ENCODE measurements around the gene CYP3A5. TPM values are rescaled to one million over a fixed set of nuclear protein-coding genes. Genes with fewer than 3 reads are reported as not detected.
A peak's percentile ranks its signal among the peaks of the same experiment; 100 is the strongest.

The CYP3A5 gene
- total and polyA plus RNA-seq, 2 of the 13 experiments (the other 11 are each of a cell fraction or from before 2014, with no cell fraction given): 5.7 to 9.3 TPM

DNA sequence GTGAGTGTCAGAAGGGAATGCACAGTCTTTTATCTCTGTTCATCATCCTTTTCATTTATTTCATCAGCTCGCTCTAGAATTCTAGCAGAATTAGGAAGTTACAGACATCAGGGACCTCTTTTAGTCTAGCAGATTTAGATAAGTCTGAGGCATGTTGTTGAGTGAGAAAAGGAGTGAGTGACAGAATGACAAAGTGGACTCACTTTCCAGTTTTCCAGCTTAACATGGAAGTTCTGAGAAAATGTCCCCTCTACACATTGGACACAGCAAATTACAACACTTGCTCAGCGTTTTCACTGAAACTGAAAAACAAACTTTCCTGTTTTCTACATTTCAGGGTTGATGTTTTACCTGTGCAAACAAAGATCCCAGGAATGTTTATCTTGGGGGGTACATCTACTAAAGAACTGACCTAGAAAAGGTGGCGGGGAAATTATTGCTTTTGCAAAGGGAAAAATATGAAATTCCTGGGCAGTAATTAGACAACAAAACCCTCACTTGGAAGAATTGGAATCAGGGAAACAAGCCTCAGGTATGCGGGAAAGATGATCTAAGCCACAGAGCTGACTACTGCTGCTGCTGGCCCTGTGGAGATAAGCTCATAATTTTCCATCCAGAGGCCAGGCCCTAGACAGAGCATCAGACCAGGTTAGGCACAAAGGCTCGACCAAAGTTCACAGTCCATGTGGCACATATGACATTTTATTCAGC is 14.6 kb upstream of the CYP3A5 start (continued):
- TF ChIP-seq KMT2A (CRISPR knock-in tag; IDR thresholded peaks at IDR 0.05) (no peak), PPARG (CRISPR knock-in tag; conservative IDR thresholded peaks at IDR 0.05) (no peak), SMARCE1 (IDR thresholded peaks at IDR 0.05; ENCODE audit: borderline replicate concordance) (no peak), ZNF607 (CRISPR knock-in tag; IDR thresholded peaks at IDR 0.05; ENCODE audit: borderline replicate concordance) (no peak), ZSCAN20 (CRISPR knock-in tag; IDR thresholded peaks at IDR 0.05; ENCODE audit: borderline replicate concordance) (no peak), ADNP (CRISPR knock-in tag; IDR thresholded peaks at IDR 0.05) (no peak), EHMT2 (IDR thresholded peaks at IDR 0.05; ENCODE audit: borderline replicate concordance, low read depth, low read length) (no peak; the same call in 1 of the 2 replicates), FOXM1 (CRISPR knock-in tag; IDR thresholded peaks at IDR 0.05) (no peak), ZFP36L1 (CRISPR knock-in tag; IDR thresholded peaks at IDR 0.05) (no peak), GATAD1 (CRISPR knock-in tag; IDR thresholded peaks at IDR 0.05) (no peak), RBFOX2 (IDR thresholded peaks at IDR 0.05; ENCODE audit: low read depth, low read length) (peak; percentile 53; the same call in 1 of the 2 replicates), NPAS2 (CRISPR knock-in tag; IDR thresholded peaks at IDR 0.05; ENCODE audit: borderline replicate concordance) (no peak), PAWR (CRISPR knock-in tag; IDR thresholded peaks at IDR 0.05; ENCODE audit: borderline replicate concordance) (no peak), ZFP37 (CRISPR knock-in tag; IDR thresholded peaks at IDR 0.05; ENCODE audit: borderline replicate concordance) (no peak), ZNF670 (CRISPR knock-in tag; IDR thresholded peaks at IDR 0.05; ENCODE audit: borderline replicate concordance) (no peak)
- TF ChIP-seq, protein P1, sequence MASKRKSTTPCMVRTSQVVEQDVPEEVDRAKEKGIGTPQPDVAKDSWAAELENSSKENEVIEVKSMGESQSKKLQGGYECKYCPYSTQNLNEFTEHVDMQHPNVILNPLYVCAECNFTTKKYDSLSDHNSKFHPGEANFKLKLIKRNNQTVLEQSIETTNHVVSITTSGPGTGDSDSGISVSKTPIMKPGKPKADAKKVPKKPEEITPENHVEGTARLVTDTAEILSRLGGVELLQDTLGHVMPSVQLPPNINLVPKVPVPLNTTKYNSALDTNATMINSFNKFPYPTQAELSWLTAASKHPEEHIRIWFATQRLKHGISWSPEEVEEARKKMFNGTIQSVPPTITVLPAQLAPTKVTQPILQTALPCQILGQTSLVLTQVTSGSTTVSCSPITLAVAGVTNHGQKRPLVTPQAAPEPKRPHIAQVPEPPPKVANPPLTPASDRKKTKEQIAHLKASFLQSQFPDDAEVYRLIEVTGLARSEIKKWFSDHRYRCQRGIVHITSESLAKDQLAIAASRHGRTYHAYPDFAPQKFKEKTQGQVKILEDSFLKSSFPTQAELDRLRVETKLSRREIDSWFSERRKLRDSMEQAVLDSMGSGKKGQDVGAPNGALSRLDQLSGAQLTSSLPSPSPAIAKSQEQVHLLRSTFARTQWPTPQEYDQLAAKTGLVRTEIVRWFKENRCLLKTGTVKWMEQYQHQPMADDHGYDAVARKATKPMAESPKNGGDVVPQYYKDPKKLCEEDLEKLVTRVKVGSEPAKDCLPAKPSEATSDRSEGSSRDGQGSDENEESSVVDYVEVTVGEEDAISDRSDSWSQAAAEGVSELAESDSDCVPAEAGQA (IDR thresholded peaks at IDR 0.05; ENCODE audit: low read depth): no peak
- TF ChIP-seq, protein P1 (CRISPR knock-in tag; IDR thresholded peaks at IDR 0.05; ENCODE audit: borderline replicate concordance): no peak
- TF ChIP-seq, protein P2, sequence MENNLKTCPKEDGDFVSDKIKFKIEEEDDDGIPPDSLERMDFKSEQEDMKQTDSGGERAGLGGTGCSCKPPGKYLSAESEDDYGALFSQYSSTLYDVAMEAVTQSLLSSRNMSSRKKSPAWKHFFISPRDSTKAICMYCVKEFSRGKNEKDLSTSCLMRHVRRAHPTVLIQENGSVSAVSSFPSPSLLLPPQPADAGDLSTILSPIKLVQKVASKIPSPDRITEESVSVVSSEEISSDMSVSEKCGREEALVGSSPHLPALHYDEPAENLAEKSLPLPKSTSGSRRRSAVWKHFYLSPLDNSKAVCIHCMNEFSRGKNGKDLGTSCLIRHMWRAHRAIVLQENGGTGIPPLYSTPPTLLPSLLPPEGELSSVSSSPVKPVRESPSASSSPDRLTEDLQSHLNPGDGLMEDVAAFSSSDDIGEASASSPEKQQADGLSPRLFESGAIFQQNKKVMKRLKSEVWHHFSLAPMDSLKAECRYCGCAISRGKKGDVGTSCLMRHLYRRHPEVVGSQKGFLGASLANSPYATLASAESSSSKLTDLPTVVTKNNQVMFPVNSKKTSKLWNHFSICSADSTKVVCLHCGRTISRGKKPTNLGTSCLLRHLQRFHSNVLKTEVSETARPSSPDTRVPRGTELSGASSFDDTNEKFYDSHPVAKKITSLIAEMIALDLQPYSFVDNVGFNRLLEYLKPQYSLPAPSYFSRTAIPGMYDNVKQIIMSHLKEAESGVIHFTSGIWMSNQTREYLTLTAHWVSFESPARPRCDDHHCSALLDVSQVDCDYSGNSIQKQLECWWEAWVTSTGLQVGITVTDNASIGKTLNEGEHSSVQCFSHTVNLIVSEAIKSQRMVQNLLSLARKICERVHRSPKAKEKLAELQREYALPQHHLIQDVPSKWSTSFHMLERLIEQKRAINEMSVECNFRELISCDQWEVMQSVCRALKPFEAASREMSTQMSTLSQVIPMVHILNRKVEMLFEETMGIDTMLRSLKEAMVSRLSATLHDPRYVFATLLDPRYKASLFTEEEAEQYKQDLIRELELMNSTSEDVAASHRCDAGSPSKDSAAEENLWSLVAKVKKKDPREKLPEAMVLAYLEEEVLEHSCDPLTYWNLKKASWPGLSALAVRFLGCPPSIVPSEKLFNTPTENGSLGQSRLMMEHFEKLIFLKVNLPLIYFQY (CRISPR knock-in tag; IDR thresholded peaks at IDR 0.05; ENCODE audit: borderline replicate concordance): no peak
- TF ChIP-seq, protein P3, sequence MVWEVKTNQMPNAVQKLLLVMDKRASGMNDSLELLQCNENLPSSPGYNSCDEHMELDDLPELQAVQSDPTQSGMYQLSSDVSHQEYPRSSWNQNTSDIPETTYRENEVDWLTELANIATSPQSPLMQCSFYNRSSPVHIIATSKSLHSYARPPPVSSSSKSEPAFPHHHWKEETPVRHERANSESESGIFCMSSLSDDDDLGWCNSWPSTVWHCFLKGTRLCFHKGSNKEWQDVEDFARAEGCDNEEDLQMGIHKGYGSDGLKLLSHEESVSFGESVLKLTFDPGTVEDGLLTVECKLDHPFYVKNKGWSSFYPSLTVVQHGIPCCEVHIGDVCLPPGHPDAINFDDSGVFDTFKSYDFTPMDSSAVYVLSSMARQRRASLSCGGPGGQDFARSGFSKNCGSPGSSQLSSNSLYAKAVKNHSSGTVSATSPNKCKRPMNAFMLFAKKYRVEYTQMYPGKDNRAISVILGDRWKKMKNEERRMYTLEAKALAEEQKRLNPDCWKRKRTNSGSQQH (CRISPR knock-in tag; IDR thresholded peaks at IDR 0.05; ENCODE audit: low read depth): no peak

Measured in HepG2 (cell line).